Measurements from ENCODE around the gene HLX.

- no peak for TF ChIP-seq CTCF (IDR thresholded peaks at IDR 0.05; ENCODE audit: low read depth, low read length)
- no peak for TF ChIP-seq POLR2A (IDR thresholded peaks at IDR 0.05; ENCODE audit: extremely low read depth, insufficient read length)
- no peak for TF ChIP-seq MYC (IDR thresholded peaks at IDR 0.05; ENCODE audit: low read depth, low read length)
- TF ChIP-seq MAX (IDR thresholded peaks at IDR 0.05; ENCODE audit: low read depth, low read length) = no peak
Observed at GRCh38 chr1:220926146-220926545, 46.9 kb downstream of the HLX start.

Data from NB4 (cell line).